H1 (cell line): ENCODE results near the gene ADGRB3. TPM values are rescaled to one million over a fixed set of nuclear protein-coding genes. Genes with fewer than 3 reads are reported as not detected.
A peak's percentile ranks its signal among the peaks of the same experiment; 100 is the strongest.

ENCODE experiments used
- CTCF ChIA-PET: fragments of 300-600 bp; sonication (Branson Sonifier 250); formaldehyde crosslinking; loops from one replicate; lab custom pipeline; 2021; ENCODE audit not compliant: partially characterized antibody; lab: Charles Lee
- POLR2A ChIA-PET: fragments of 300-600 bp; sonication (Branson Sonifier 250); formaldehyde crosslinking; loops from one replicate; lab custom pipeline; 2021; ENCODE audit warnings: inconsistent platforms; ENCODE audit not compliant: partially characterized antibody; lab: Charles Lee
- DNase-seq, 2 experiments: peaks; one replicate each; pipeline versions ENCODE4 v3.0.0 to v3.0.0-alpha.2; 2010 to 2022; ENCODE audit warnings: low spot score in 2 of 2, low read depth in 1 of 2, mixed read lengths in 1 of 2
- FAIRE-seq: peaks from 2 replicates; lab custom pipeline; 2011; peaks lifted over from hg19 to GRCh38; lab: Jason Lieb, UNC
- H2AFZ ChIP-seq: 2 replicates; pipeline ENCODE4 v1.8.1; 2012; ENCODE audit warnings: low read length, inconsistent platforms
- H2AK5ac ChIP-seq: 2 replicates; pipeline ENCODE4 v1.6.1; 2013; ENCODE audit warnings: low read depth, low read length
- H2BK120ac ChIP-seq: replicated peaks from 2 replicates; pipeline ENCODE3; 2013; ENCODE audit warnings: low read depth, low read length, inconsistent platforms
- H2BK12ac ChIP-seq: 2 replicates; pipeline ENCODE4 v1.6.1; 2013; ENCODE audit warnings: low read depth, low read length
- H2BK15ac ChIP-seq: 2 replicates; pipeline ENCODE4 v1.6.1; 2013; ENCODE audit warnings: low read length
- H2BK20ac ChIP-seq: 2 replicates; pipeline ENCODE4 v1.6.1; 2013; ENCODE audit warnings: low read length
- H2BK5ac ChIP-seq: 2 replicates; pipeline ENCODE4 v1.6.1; 2013; ENCODE audit warnings: low read depth, low read length
- H3K14ac ChIP-seq: 2 replicates; pipeline ENCODE4 v1.6.1; 2013; ENCODE audit warnings: inconsistent platforms; ENCODE audit not compliant: insufficient read length
- H3K18ac ChIP-seq: 2 replicates; pipeline ENCODE4 v1.6.1; 2013; ENCODE audit warnings: low read length; ENCODE audit errors: extremely low read depth
- H3K23ac ChIP-seq: 2 replicates; pipeline ENCODE4 v1.6.1; 2013; ENCODE audit warnings: inconsistent platforms; ENCODE audit not compliant: insufficient read length
- H3K23me2 ChIP-seq: 2 replicates; pipeline ENCODE4 v1.6.1; 2013; ENCODE audit warnings: low read depth, low read length
- H3K27ac ChIP-seq: 2 replicates; pipeline ENCODE4 v1.6.1; 2011; ENCODE audit warnings: low read depth, low read length, inconsistent platforms
- H3K27me3 ChIP-seq, 4 experiments: replicated peaks in 1 of 4; 1 replicate in 1 of 4; 2 replicates in 3 of 4; pipeline versions ENCODE4 v1.6.1 to v1.8.1; 2011 to 2013; ENCODE audit warnings: low read length in 3 of 4, mild to moderate bottlenecking in 3 of 4, inconsistent platforms in 2 of 4, mixed read lengths in 2 of 4, moderate library complexity in 1 of 4; ENCODE audit not compliant: control insufficient read depth in 3 of 4, insufficient read depth in 3 of 4; ENCODE audit errors: extremely low read depth in 1 of 4
- H3K36me3 ChIP-seq, 4 experiments: 2 replicates each; pipeline versions ENCODE4 v1.6.1 to v1.8.1; 2011 to 2013; ENCODE audit warnings: mild to moderate bottlenecking in 4 of 4, low read length in 3 of 4, moderate library complexity in 2 of 4, control low read depth in 1 of 4, inconsistent platforms in 1 of 4; ENCODE audit not compliant: insufficient read depth in 4 of 4, control insufficient read depth in 2 of 4
- H3K4ac ChIP-seq: replicated peaks from 2 replicates; pipeline ENCODE3; 2013; ENCODE audit warnings: low read length, low read depth, mixed read lengths, inconsistent platforms; ENCODE audit not compliant: insufficient read length
- H3K4me1 ChIP-seq, 4 experiments: replicated peaks in 1 of 4; 1 replicate in 1 of 4; 2 replicates in 3 of 4; pipeline versions ENCODE4 v1.6.1 to v1.8.1; 2011 to 2013; ENCODE audit warnings: low read length in 3 of 4, inconsistent platforms in 2 of 4, mixed read lengths in 1 of 4; ENCODE audit not compliant: insufficient read depth in 4 of 4, control insufficient read depth in 3 of 4
- H3K4me2 ChIP-seq, 2 experiments: 2 replicates each; pipeline versions ENCODE4 v1.6.1 to v1.8.1; 2011 to 2013; ENCODE audit warnings: low read depth in 2 of 2, low read length in 2 of 2, control low read depth in 1 of 2, inconsistent platforms in 1 of 2, mild to moderate bottlenecking in 1 of 2; ENCODE audit not compliant: insufficient read depth in 1 of 2
- H3K4me3 ChIP-seq, 4 experiments: fragments of 200-600, 300-600 bp in 1 of 4; sonication (generic), shearing (Covaris generic), sonication (Bioruptor Twin) in 1 of 4; 2 replicates each; pipeline versions ENCODE4 v1.5.1 to v1.8.1; 2011 to 2016; ENCODE audit warnings: low read length in 4 of 4, low read depth in 3 of 4, control low read depth in 2 of 4, inconsistent platforms in 2 of 4, mild to moderate bottlenecking in 2 of 4, mixed read lengths in 1 of 4, moderate library complexity in 1 of 4; ENCODE audit not compliant: insufficient read depth in 2 of 4; ENCODE audit errors: extremely low read depth in 1 of 4
- H3K56ac ChIP-seq: replicated peaks from 2 replicates; pipeline ENCODE3; 2013; ENCODE audit warnings: low read depth, mild to moderate bottlenecking, mixed read lengths, low read length, inconsistent platforms; ENCODE audit not compliant: insufficient read length
- H3K79me1 ChIP-seq: 2 replicates; pipeline ENCODE4 v1.6.1; 2013; ENCODE audit warnings: low read depth, low read length, control low read depth
- H3K79me2 ChIP-seq, 2 experiments: 2 replicates each; pipeline versions ENCODE4 v1.6.1 to v1.8.1; 2012 to 2013; ENCODE audit warnings: low read length in 2 of 2, mild to moderate bottlenecking in 2 of 2, inconsistent platforms in 1 of 2; ENCODE audit not compliant: insufficient read depth in 2 of 2, control insufficient read depth in 1 of 2
- H3K9ac ChIP-seq, 4 experiments: replicated peaks in 1 of 4; 1 replicate in 1 of 4; 2 replicates in 3 of 4; pipeline versions ENCODE4 v1.6.1 to v1.8.1; 2011 to 2013; ENCODE audit warnings: low read depth in 3 of 4, low read length in 3 of 4, control low read depth in 2 of 4, mild to moderate bottlenecking in 2 of 4, moderate library complexity in 2 of 4, inconsistent platforms in 1 of 4; ENCODE audit errors: extremely low read depth in 1 of 4
- H3K9me3 ChIP-seq, 2 experiments: 2 replicates each; pipeline versions ENCODE4 v1.6.1 to v1.8.1; 2012 to 2013; ENCODE audit warnings: mild to moderate bottlenecking in 2 of 2, moderate library complexity in 2 of 2, control low read depth in 1 of 2, inconsistent platforms in 1 of 2, low read depth in 1 of 2, low read length in 1 of 2, mixed read lengths in 1 of 2; ENCODE audit not compliant: insufficient read depth in 2 of 2
- H4K20me1 ChIP-seq, 2 experiments: replicated peaks in 1 of 2; 2 replicates each; pipeline versions ENCODE3 to v1.8.1; 2011 to 2013; ENCODE audit warnings: inconsistent platforms in 2 of 2, low read length in 2 of 2, mild to moderate bottlenecking in 1 of 2; ENCODE audit not compliant: insufficient read depth in 2 of 2, control insufficient read depth in 1 of 2
- H4K5ac ChIP-seq: 2 replicates; pipeline ENCODE4 v1.6.1; 2013; ENCODE audit warnings: low read length, low read depth, mixed read lengths, inconsistent platforms; ENCODE audit not compliant: insufficient read length
- H4K8ac ChIP-seq: 2 replicates; pipeline ENCODE4 v1.8.0; 2013; ENCODE audit warnings: mild to moderate bottlenecking, moderate library complexity, low read length, inconsistent platforms; ENCODE audit not compliant: insufficient read depth; ENCODE audit errors: extremely low read depth
- H4K91ac ChIP-seq: replicated peaks from 2 replicates; pipeline ENCODE3; 2013; ENCODE audit warnings: low read length, mixed read lengths, inconsistent platforms; ENCODE audit not compliant: insufficient read length
- CREB1 ChIP-seq: IDR thresholded peaks from 2 replicates; pipeline ENCODE4 v1.6.1; 2012; ENCODE audit warnings: inconsistent platforms
- HDAC2 ChIP-seq, 2 experiments: fragments of 300-600 bp in 1 of 2; sonication (generic) in 1 of 2; IDR thresholded peaks; 2 replicates each; pipeline ENCODE4 v1.6.1; 2011 to 2012; ENCODE audit warnings: low read depth in 2 of 2, low read length in 2 of 2, mild to moderate bottlenecking in 2 of 2, moderate library complexity in 2 of 2, borderline replicate concordance in 1 of 2, inconsistent platforms in 1 of 2
- HDAC6 ChIP-seq: IDR thresholded peaks from one replicate; pipeline ENCODE4 v1.7.1; 2012; ENCODE audit warnings: low read depth, mild to moderate bottlenecking, inconsistent platforms, low read length, moderate library complexity
- NANOG ChIP-seq: IDR thresholded peaks from 2 replicates; pipeline ENCODE4 v1.6.1; 2011; ENCODE audit warnings: low read length, low read depth, mild to moderate bottlenecking, inconsistent platforms; ENCODE audit not compliant: insufficient read depth, poor library complexity, severe bottlenecking
- NRF1 ChIP-seq: IDR thresholded peaks from 2 replicates; pipeline ENCODE4 v1.6.1; 2011; ENCODE audit warnings: mild to moderate bottlenecking, low read depth, low read length, improper control_type of control experiment
- PHF8 ChIP-seq: fragments of 200-600 bp; sonication (generic); conservative IDR thresholded peaks from 2 replicates; pipeline ENCODE4 v1.7.1; 2012; ENCODE audit warnings: low read depth, mild to moderate bottlenecking, inconsistent platforms, low read length, moderate library complexity
- POLR2A ChIP-seq, 2 experiments: IDR thresholded peaks; 1 replicate in 1 of 2; 2 replicates in 1 of 2; pipeline ENCODE4 v1.6.1; 2011; ENCODE audit warnings: low read depth in 2 of 2, low read length in 2 of 2, mild to moderate bottlenecking in 2 of 2; ENCODE audit errors: control extremely low read depth in 1 of 2
- POLR2AphosphoS5 ChIP-seq: IDR thresholded peaks from 2 replicates; pipeline ENCODE4 v1.6.1; 2011; ENCODE audit warnings: low read depth, low read length
- SIN3A ChIP-seq, 2 experiments: IDR thresholded peaks in 1 of 2; conservative IDR thresholded peaks in 1 of 2; 2 replicates each; pipeline ENCODE4 v1.6.1; 2011 to 2012; ENCODE audit warnings: low read length in 2 of 2, improper control_type of control experiment in 1 of 2, low read depth in 1 of 2, mild to moderate bottlenecking in 1 of 2
- SIRT6 ChIP-seq: IDR thresholded peaks from one replicate; pipeline ENCODE4 v1.7.1; 2012; ENCODE audit warnings: low read length, inconsistent platforms
- SP4 ChIP-seq: IDR thresholded peaks from 2 replicates; pipeline ENCODE4 v1.6.1; 2012; ENCODE audit warnings: low read length, inconsistent platforms
- TEAD4 ChIP-seq: IDR thresholded peaks from 2 replicates; pipeline ENCODE4 v1.6.1; 2012; ENCODE audit warnings: low read depth, low read length, inconsistent platforms, mixed read lengths
- whole genome bisulfite sequencing, 2 experiments: shearing (Covaris generic) in 1 of 2; methylation state at CpG; one replicate each; pipeline versions ENCODE4 v1.1.6 to v1.1.7; 2013 to 2015; ENCODE audit warnings: low lambda C conversion rate in 2 of 2, mixed read lengths in 2 of 2, inconsistent platforms in 1 of 2, low coverage in 1 of 2, missing lambda C conversion rate in 1 of 2; ENCODE audit not compliant: insufficient replicate concordance in 2 of 2, insufficient coverage in 1 of 2, insufficient read length in 1 of 2; ENCODE audit errors: extremely low coverage in 1 of 2, missing lambda C conversion rate in 1 of 2; 5-methylcytosine and 5-hydroxymethylcytosine counted together
- polyA plus RNA-seq, 7 experiments: library from polyadenylated mRNA; depleted of rRNA in 3 of 7; stranded (reverse) in 5 of 7; unstranded in 2 of 7; fragments of >200 nt in 5 of 7; fragments of 200-250 nt in 2 of 7; gene quantifications; 1 replicate in 5 of 7; 2 replicates in 1 of 7; 4 replicates in 1 of 7; pipeline versions ENCODE4 v1.2.1 to v1.2.3, GENCODE V29; 2011 to 2013; ENCODE audit warnings: missing spikeins in 2 of 7, mixed read lengths in 2 of 7
- total RNA-seq: library from RNA; stranded (reverse); fragmentation: NEBNext Ultra II Directional; extraction: Animal tissue kit (Norgen Biotek cat#: 25700); gene quantifications from 2 replicates; pipeline ENCODE4 v1.2.1, GENCODE V29; 2021
- TF ChIP-seq, protein P1 (sequence below): IDR thresholded peaks from 2 replicates; pipeline ENCODE4 v1.6.1; 2011; ENCODE audit warnings: low read depth, mild to moderate bottlenecking, low read length; ENCODE audit not compliant: insufficient read depth

The ADGRB3 gene
- total and polyA plus RNA-seq, 2 of the 8 experiments (the other 6 are each of a cell fraction or from before 2014, with no cell fraction given), result 0.35 to 1.2 TPM

DNA sequence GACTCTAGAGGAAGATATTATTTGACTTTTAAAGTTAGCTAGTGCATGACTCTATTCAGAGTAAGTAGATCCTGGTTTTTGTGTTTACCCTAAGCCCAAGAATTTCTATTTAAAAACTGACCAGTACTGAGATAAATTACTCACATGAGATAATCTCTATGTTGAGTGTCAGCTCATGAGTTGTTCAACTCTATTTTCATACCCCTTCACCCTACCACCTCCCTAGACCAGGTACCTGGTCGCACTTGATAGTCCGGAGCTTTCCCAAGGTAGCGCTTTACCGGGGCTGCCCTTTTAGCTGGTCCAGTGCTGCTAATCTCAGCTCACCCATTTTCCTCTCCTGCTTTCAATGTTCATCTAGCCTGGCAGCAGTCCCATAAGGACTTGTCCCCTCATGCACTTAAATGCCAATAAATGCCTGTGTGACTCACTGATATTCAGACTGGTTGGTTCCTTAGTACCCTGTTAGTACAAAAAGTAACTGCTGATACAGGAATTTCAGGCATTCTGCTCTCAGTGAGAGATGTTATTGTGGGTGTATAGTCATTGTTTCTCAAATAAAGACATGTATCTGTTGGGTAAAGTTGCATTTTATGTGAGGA, 503.9 kb downstream of the ADGRB3 start:
- Histone ChIP-seq H2AFZ (peak overlapping the region; percentile 28; the same call in 1 of the 2 replicates), H3K14ac (no peak overlapping the region), H3K9ac (no peak overlapping the region), H3K18ac (peak overlapping the region; percentile 26; the same call in 1 of the 2 replicates), H3K79me2 (no peaks in the 10 kb centered on the region), H3K23ac (no peak overlapping the region), H3K4me2 (no peak overlapping the region), H3K27ac (0 out of 2 replicates have a peak overlapping the region, but pooled peaks have one; percentile 3), H3K27me3 (no peaks in the 10 kb centered on the region), H3K4me3 (no peak overlapping the region), H4K8ac (no peak overlapping the region), H4K91ac (no peak overlapping the region), H3K4me1 (peaks cover 0 to 4% (median 0%) of the 10 kb centered on the region in 4 experiments; a peak in 3 of 7 replicates), H3K56ac (no peak overlapping the region), H3K9me3 (no peaks in the 10 kb centered on the region), H2BK20ac (no peak overlapping the region), H4K20me1 (no peaks in the 10 kb centered on the region), H2BK5ac (no peak overlapping the region), H2BK15ac (peak overlapping the region; percentile 53; the same call in 1 of the 2 replicates), H2BK120ac (no peak overlapping the region), H3K36me3 (no peaks in the 10 kb centered on the region; a peak in 1 of 8 replicates), H2AK5ac (no peak overlapping the region), H3K23me2 (no peaks in the 10 kb centered on the region), H3K79me1 (no peaks in the 10 kb centered on the region), H3K4ac (no peak overlapping the region), H2BK12ac (no peak overlapping the region), H4K5ac (no peak overlapping the region)
- no peak for FAIRE-seq
- CTCF ChIA-PET, result interaction anchor here (0.7 kb wide), 1 partner anchor 870 kb away, joined by 3 read pairs; no protein-coding TSS in a partner anchor
- POLR2A ChIA-PET, result no interaction called here
- WGBS, 2 experiments, result 90% methylated on average over 4 of the region's 4 CpGs; no CpG with 5 or more reads in 1 of the 2 experiments
- DNase-seq, result no peak
- TF ChIP-seq CREB1 (no peak), TEAD4 (no peak), HDAC6 (no peak), NANOG (no peak), SP4 (no peak), POLR2AphosphoS5 (no peak), PHF8 (no peak), HDAC2 (IDR thresholded peaks at IDR 0.05; ENCODE audit: borderline replicate concordance in 1 of 2, low read depth in 2 of 2, low read length in 2 of 2) (no peak), POLR2A (IDR thresholded peaks at IDR 0.05; ENCODE audit: control extremely low read depth in 1 of 2, low read depth in 2 of 2, low read length in 2 of 2) (no peak), SIN3A (conservative IDR thresholded peaks at IDR 0.05 in 1 of 2, IDR thresholded peaks at IDR 0.05 in 1 of 2; ENCODE audit: low read depth in 1 of 2, low read length in 2 of 2) (no peak), NRF1 (no peak), SIRT6 (no peak)
- TF ChIP-seq, protein P1, sequence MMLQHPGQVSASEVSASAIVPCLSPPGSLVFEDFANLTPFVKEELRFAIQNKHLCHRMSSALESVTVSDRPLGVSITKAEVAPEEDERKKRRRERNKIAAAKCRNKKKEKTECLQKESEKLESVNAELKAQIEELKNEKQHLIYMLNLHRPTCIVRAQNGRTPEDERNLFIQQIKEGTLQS, result no peak
